Heart right ventricle (tissue), 16 donors: ENCODE measurements around the gene S100A8. TPM values are rescaled to one million over a fixed set of nuclear protein-coding genes. Genes with fewer than 3 reads are reported as not detected.

Source experiments
- ATAC-seq, 8 donors: fragments of 200-7000 bp; cut with Tn5 transposase; one replicate each; pipeline ENCODE4 v1.9.1; 2020; ENCODE audit warnings: mild to moderate bottlenecking in 8 of 8, moderate library complexity in 8 of 8, moderate number of reproducible peaks in 1 of 8
- DNase-seq, 2 donors: peaks; one replicate each; pipeline ENCODE4 v3.0.0-alpha.2; 2020
- H3K27ac ChIP-seq, 10 donors: fragments of 200-600 bp; sonication (generic) in 2 of 10; one replicate each; pipeline versions ENCODE4 v1.5.0 to v1.8.0; 2020 to 2022; ENCODE audit warnings: mild to moderate bottlenecking in 3 of 10
- H3K27me3 ChIP-seq, 7 donors: fragments of 200-600 bp; one replicate each; pipeline ENCODE4 v1.8.0; 2021 to 2022; ENCODE audit warnings: mild to moderate bottlenecking in 2 of 7
- H3K36me3 ChIP-seq, 9 donors: fragments of 200-600 bp; sonication (generic) in 1 of 9; one replicate each; pipeline versions ENCODE4 v1.5.0 to v1.8.0; 2020 to 2022; ENCODE audit warnings: mild to moderate bottlenecking in 2 of 9
- H3K4me1 ChIP-seq, 9 donors: fragments of 200-600 bp; sonication (generic) in 1 of 9; one replicate each; pipeline versions ENCODE4 v1.5.0 to v1.8.0; 2020 to 2022; ENCODE audit warnings: mild to moderate bottlenecking in 4 of 9
- H3K4me3 ChIP-seq, 10 donors: fragments of 200-600 bp; sonication (generic) in 2 of 10; one replicate each; pipeline versions ENCODE4 v1.5.0 to v1.8.0; 2020 to 2022; ENCODE audit warnings: mild to moderate bottlenecking in 7 of 10, moderate library complexity in 2 of 10
- H3K9me3 ChIP-seq, 11 donors: fragments of 200-600 bp in 10 of 11; sonication (generic) in 2 of 11; one replicate each; pipeline versions ENCODE4 v1.5.0 to v1.8.0; 2013 to 2022; ENCODE audit warnings: mild to moderate bottlenecking in 2 of 11, control low read depth in 1 of 11, moderate library complexity in 1 of 11
- WGBS, 2 donors: extraction: QIAGEN DNeasy Blood & Tissue Kit; methylation state at CpG; one replicate each; pipeline ENCODE4 v1.1.7; 2013; ENCODE audit warnings: inconsistent platforms in 1 of 2; 5-methylcytosine and 5-hydroxymethylcytosine counted together
- intact Hi-C, 10 donors: fragments of 100-400 bp; cut with DNase I; formaldehyde crosslinking; loops; one replicate each; pipeline versions ENCODE4 v1.11.1 to v1.14.2; 2022
- polyA plus RNA-seq, 2 donors: library from polyadenylated mRNA; stranded (reverse); fragments of 200-250 nt; gene quantifications; one replicate each; pipeline ENCODE4 v1.2.3, GENCODE V29; 2013
- total RNA-seq, 10 donors: library from RNA; stranded (reverse); fragmentation: NEBNext Ultra II Directional in 3 of 10; extraction: Animal tissue kit (Norgen Biotek cat#: 25700) in 3 of 10; gene quantifications; one replicate each; pipeline versions ENCODE4 v1.2.1 to v1.2.4, GENCODE V29; 2021 to 2023
- TF ChIP-seq, protein P1 (sequence below), 9 donors: fragments of 200-600 bp; sonication (generic) in 2 of 9; IDR thresholded peaks; one replicate each; pipeline versions ENCODE4 v1.5.0 to v1.8.0; 2021 to 2022; ENCODE audit warnings: antibody characterized with exemption in 9 of 9, mild to moderate bottlenecking in 5 of 9, moderate library complexity in 1 of 9
- donor health status: Arrhythmogenic right ventricular cardiomyopathy.
- donor health status: ischemic (EF 13 %, LVEDD 7.1; RV severe dilation, severe dysfunction).
- donor health status: healthy with polysubstance abuse.
- donor health status: DM: no; HTN: yes; CAD: no.
- donor health status: DM: no; HTN: no; CAD: no.
- donor health status: ischemic (EF 25% LVEDD 6.9; RV normal size, moderate dysfunction).
- donor health status: ischemic (EF 25% LVEDD 5.7; RV mildly dilated, moderate dysfunction).
- donor health status: healthy.
- donor health status: DM: yes; HTN: yes; CAD: no.
- donor health status: Ischemic cardiomyopathy.
- donor health status: ischemic (EF 35%, LVEDD 5.7; RV mildly dilated, moderate dysfunction).
- donor health status: nonischemic (EF 11% LVEDD 7.7; RV severe dilation, severe dysfunction).
- donor health status: DM: yes; HTN: yes; CAD: no.
- donor health status: PGD.
- donor health status: ischemic (EF 29% LVEDD 5.4; RV normal size, mild dysfunction).
- donor health status: nonischemic (EF 23%, LVEDD 6.1; RV moderate dilation, normal function).

S100A8 gene
- total and polyA plus RNA-seq, 12 donors = 6.2 to 105 (median 45.4) TPM

- intact Hi-C loops = no loop called here
- no peak for ATAC-seq
- no peak for DNase-seq
- H3K9me3 ChIP-seq = no peaks in the 10 kb centered on the region
- TF ChIP-seq, protein P1, sequence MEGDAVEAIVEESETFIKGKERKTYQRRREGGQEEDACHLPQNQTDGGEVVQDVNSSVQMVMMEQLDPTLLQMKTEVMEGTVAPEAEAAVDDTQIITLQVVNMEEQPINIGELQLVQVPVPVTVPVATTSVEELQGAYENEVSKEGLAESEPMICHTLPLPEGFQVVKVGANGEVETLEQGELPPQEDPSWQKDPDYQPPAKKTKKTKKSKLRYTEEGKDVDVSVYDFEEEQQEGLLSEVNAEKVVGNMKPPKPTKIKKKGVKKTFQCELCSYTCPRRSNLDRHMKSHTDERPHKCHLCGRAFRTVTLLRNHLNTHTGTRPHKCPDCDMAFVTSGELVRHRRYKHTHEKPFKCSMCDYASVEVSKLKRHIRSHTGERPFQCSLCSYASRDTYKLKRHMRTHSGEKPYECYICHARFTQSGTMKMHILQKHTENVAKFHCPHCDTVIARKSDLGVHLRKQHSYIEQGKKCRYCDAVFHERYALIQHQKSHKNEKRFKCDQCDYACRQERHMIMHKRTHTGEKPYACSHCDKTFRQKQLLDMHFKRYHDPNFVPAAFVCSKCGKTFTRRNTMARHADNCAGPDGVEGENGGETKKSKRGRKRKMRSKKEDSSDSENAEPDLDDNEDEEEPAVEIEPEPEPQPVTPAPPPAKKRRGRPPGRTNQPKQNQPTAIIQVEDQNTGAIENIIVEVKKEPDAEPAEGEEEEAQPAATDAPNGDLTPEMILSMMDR (IDR thresholded peaks at IDR 0.05) = no peak
- no peak overlapping the region for H3K4me3 ChIP-seq
- H3K36me3 ChIP-seq = no peaks in the 10 kb centered on the region
- H3K27me3 ChIP-seq = peaks cover 0 to 32% (median 17%) of the 10 kb centered on the region in 7 donors
- no peak overlapping the region for H3K27ac ChIP-seq
- H3K4me1 ChIP-seq = no peaks in the 10 kb centered on the region
- 81 to 86% methylated on average over 17 of the region's 17 CpGs for WGBS, 2 donors
These were observed 40.1 kb upstream of the S100A8 start for GRCh38 chr1:153431002-153431401.

DNA sequence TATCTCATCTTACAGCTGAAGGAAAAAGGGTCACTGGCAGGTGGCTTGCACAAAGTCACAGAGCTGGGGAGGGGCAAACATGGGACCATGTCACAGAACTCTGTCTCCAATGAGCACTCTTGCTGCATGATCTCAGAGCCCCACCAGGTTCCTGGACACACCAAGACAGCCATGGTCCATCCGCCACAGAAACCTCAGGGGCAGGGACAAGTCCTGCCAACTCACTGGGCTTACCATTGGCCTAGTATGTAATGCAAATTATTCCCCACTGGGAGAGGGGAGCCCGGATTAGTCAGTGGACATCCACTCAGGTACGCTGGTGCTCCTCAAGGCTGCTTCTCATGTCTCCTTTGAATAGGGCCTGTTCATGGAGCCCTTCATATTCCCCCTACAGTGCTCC lies 39.7 kb upstream of the S100A8 start:
- no peak for DNase-seq
- ATAC-seq = no peak
- Histone ChIP-seq H3K36me3 (no peaks in the 10 kb centered on the region), H3K4me1 (no peaks in the 10 kb centered on the region), H3K27ac (no peak overlapping the region), H3K9me3 (no peaks in the 10 kb centered on the region), H3K27me3 (peaks cover 0 to 32% (median 18%) of the 10 kb centered on the region in 7 donors), H3K4me3 (no peak overlapping the region)
- TF ChIP-seq, protein P1 (IDR thresholded peaks at IDR 0.05) = no peak
- WGBS, 2 donors = 78 to 83% methylated on average over 3 of the region's 3 CpGs
- intact Hi-C loops = no loop called here

GRCh38 chr1:153430166-153430553 lies 39.3 kb upstream of the S100A8 start:
- ATAC-seq = no peak
- H3K36me3 ChIP-seq = no peaks in the 10 kb centered on the region
- H3K9me3 ChIP-seq = no peaks in the 10 kb centered on the region
- WGBS, 2 donors = 81 to 82% methylated on average over 2 of the region's 2 CpGs
- H3K27me3 ChIP-seq = peaks cover 0 to 32% (median 18%) of the 10 kb centered on the region in 7 donors
- no peak for DNase-seq
- no peak overlapping the region for H3K4me3 ChIP-seq
- no peak overlapping the region for H3K27ac ChIP-seq
- TF ChIP-seq, protein P1 (IDR thresholded peaks at IDR 0.05) = no peak
- intact Hi-C loops = no loop called here
- H3K4me1 ChIP-seq = no peaks in the 10 kb centered on the region

DNA sequence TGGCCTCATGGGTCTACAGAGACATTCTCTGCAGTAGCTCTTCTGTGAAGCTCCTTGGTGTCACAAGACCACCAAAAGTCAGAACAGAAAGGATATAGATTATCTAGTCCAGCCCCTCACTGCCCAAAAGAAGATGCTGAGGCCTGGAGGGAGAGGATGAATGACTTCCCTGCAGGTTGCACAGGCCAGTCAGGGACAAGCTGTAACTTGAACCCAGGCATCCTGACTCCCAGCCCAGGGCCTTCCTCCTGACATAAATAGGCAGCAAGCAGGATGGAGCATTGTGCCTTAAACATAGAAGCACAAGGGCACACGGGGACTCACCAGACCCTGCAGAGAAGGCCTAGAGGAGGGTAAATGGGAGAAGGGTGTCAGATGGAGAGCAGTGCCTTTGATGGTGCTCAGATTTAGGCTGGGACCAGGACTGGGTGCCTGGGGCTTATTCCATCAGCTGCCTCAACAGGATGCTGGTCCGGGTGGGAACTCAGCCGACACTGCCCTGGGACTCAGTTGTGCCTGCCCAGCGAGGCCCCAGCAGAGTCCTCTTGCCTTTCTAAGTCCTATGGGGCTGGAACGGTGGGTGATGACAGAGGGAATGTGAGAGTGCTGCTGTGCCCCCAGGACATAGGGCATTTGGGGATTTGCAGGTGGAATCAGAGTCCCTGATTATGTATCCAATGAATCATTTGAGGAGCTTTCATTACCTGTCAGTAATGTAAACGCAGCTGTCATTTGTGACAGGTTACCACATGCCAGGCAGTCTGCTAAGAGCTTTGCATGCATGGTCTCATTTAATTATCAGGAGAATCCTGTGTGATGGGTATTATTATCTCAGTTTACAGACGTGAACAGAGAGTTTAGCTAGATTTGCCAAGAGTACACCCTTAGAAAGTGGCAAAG lies 38.6 kb upstream of the S100A8 start:
- Histone ChIP-seq H3K27me3 (peaks cover 0 to 27% (median 17%) of the 10 kb centered on the region in 7 donors), H3K4me1 (no peaks in the 10 kb centered on the region), H3K36me3 (no peaks in the 10 kb centered on the region), H3K27ac (no peak overlapping the region), H3K4me3 (no peak overlapping the region), H3K9me3 (no peaks in the 10 kb centered on the region)
- WGBS, 2 donors = 71 to 75% methylated on average over 7 of the region's 7 CpGs
- TF ChIP-seq, protein P1 (IDR thresholded peaks at IDR 0.05) = no peak
- intact Hi-C loops = no loop called here
- DNase-seq = no peak
- no peak for ATAC-seq
